ENCODE measurements around the gene FLYWCH2. TPM values are rescaled to one million over a fixed set of nuclear protein-coding genes. Genes with fewer than 3 reads are reported as not detected.
A peak's percentile ranks its signal among the peaks of the same experiment; 100 is the strongest.

Gene FLYWCH2
- total and polyA plus RNA-seq, 2 of the 13 experiments (the other 11 are each of a cell fraction or from before 2014, with no cell fraction given), result 16.9 to 19.8 TPM

DNA sequence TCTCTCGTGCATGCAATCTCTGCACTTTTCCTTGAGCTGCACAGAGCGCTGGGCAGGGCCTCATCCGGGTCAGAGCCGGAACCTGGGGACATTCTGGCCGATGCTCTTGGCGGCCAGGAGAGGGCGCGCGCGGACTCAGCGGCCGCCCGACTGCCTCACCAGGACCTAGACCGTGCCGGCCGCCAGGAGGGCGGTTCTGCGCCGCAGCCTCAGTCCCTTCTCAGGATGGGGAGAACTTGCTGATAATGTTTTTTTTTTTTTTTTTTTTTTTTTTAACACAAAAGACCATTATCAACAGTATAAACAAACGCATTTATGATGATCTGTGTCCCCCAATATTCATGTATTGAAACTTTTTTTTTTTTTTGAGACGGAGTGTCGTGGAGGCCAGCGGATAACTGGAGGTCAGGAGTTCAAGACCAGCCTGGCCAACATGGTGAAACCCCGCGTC, 8.1 kb upstream of the FLYWCH2 start (continued):
- TF ChIP-seq, protein P1, sequence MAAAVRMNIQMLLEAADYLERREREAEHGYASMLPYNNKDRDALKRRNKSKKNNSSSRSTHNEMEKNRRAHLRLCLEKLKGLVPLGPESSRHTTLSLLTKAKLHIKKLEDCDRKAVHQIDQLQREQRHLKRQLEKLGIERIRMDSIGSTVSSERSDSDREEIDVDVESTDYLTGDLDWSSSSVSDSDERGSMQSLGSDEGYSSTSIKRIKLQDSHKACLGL (CRISPR knock-in tag; IDR thresholded peaks at IDR 0.05), result no peak
- TF ChIP-seq SALL1 (CRISPR knock-in tag; IDR thresholded peaks at IDR 0.05) (peak; percentile 55; the same call in 1 of the 2 replicates), ZNF335 (CRISPR knock-in tag; IDR thresholded peaks at IDR 0.05) (no peak), THAP11 (CRISPR knock-in tag; IDR thresholded peaks at IDR 0.05) (peak; percentile 59; the same call in 1 of the 2 replicates), ZNF34 (CRISPR knock-in tag; IDR thresholded peaks at IDR 0.05; ENCODE audit: borderline replicate concordance) (0 out of 2 replicates have a peak, but pooled peaks have one; percentile 57), HOXA7 (CRISPR knock-in tag; IDR thresholded peaks at IDR 0.05) (no peak), ZKSCAN5 (CRISPR knock-in tag; IDR thresholded peaks at IDR 0.05) (no peak), PHF21A (CRISPR knock-in tag; IDR thresholded peaks at IDR 0.05) (peak; percentile 29; the same call in 1 of the 2 replicates), RAD21 (CRISPR knock-in tag; IDR thresholded peaks at IDR 0.05) (peak; percentile 89), ZNF768 (CRISPR knock-in tag; IDR thresholded peaks at IDR 0.05) (peak; percentile 33; the same call in 1 of the 2 replicates), ZNF749 (CRISPR knock-in tag; IDR thresholded peaks at IDR 0.05; ENCODE audit: borderline replicate concordance) (no peak), ZNF547 (CRISPR knock-in tag; IDR thresholded peaks at IDR 0.05) (no peak), ZFX (CRISPR knock-in tag; IDR thresholded peaks at IDR 0.05; ENCODE audit: low read depth) (peak; percentile 64), ZNF207 (IDR thresholded peaks at IDR 0.05; ENCODE audit: borderline replicate concordance) (no peak), FLYWCH1 (CRISPR knock-in tag; IDR thresholded peaks at IDR 0.05) (no peak), HDAC6 (IDR thresholded peaks at IDR 0.05; ENCODE audit: low read depth, low read length) (no peak), ZMYM2 (CRISPR knock-in tag; IDR thresholded peaks at IDR 0.05) (0 out of 2 replicates have a peak, but pooled peaks have one; percentile 36), ZNF138 (CRISPR knock-in tag; IDR thresholded peaks at IDR 0.05; ENCODE audit: low read depth) (no peak)
- TF ChIP-seq, protein P2, sequence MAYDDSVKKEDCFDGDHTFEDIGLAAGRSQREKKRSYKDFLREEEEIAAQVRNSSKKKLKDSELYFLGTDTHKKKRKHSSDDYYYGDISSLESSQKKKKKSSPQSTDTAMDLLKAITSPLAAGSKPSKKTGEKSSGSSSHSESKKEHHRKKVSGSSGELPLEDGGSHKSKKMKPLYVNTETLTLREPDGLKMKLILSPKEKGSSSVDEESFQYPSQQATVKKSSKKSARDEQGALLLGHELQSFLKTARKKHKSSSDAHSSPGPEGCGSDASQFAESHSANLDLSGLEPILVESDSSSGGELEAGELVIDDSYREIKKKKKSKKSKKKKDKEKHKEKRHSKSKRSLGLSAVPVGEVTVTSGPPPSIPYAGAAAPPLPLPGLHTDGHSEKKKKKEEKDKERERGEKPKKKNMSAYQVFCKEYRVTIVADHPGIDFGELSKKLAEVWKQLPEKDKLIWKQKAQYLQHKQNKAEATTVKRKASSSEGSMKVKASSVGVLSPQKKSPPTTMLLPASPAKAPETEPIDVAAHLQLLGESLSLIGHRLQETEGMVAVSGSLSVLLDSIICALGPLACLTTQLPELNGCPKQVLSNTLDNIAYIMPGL (CRISPR knock-in tag; IDR thresholded peaks at IDR 0.05; ENCODE audit: borderline replicate concordance in 1 of 2, low read depth in 1 of 2), result peak; percentile 89 to 92; a peak in 3 of 4 replicates
- TF ChIP-seq, protein P3, sequence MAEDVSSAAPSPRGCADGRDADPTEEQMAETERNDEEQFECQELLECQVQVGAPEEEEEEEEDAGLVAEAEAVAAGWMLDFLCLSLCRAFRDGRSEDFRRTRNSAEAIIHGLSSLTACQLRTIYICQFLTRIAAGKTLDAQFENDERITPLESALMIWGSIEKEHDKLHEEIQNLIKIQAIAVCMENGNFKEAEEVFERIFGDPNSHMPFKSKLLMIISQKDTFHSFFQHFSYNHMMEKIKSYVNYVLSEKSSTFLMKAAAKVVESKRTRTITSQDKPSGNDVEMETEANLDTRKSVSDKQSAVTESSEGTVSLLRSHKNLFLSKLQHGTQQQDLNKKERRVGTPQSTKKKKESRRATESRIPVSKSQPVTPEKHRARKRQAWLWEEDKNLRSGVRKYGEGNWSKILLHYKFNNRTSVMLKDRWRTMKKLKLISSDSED (CRISPR knock-in tag; IDR thresholded peaks at IDR 0.05), result no peak
- TF ChIP-seq, protein P4, sequence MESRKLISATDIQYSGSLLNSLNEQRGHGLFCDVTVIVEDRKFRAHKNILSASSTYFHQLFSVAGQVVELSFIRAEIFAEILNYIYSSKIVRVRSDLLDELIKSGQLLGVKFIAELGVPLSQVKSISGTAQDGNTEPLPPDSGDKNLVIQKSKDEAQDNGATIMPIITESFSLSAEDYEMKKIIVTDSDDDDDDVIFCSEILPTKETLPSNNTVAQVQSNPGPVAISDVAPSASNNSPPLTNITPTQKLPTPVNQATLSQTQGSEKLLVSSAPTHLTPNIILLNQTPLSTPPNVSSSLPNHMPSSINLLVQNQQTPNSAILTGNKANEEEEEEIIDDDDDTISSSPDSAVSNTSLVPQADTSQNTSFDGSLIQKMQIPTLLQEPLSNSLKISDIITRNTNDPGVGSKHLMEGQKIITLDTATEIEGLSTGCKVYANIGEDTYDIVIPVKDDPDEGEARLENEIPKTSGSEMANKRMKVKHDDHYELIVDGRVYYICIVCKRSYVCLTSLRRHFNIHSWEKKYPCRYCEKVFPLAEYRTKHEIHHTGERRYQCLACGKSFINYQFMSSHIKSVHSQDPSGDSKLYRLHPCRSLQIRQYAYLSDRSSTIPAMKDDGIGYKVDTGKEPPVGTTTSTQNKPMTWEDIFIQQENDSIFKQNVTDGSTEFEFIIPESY (CRISPR knock-in tag; IDR thresholded peaks at IDR 0.05), result peak; percentile 38; the same call in 1 of the 2 replicates
- TF ChIP-seq, protein P5, sequence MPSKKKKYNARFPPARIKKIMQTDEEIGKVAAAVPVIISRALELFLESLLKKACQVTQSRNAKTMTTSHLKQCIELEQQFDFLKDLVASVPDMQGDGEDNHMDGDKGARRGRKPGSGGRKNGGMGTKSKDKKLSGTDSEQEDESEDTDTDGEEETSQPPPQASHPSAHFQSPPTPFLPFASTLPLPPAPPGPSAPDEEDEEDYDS (CRISPR knock-in tag; IDR thresholded peaks at IDR 0.05), result peak; percentile 30; the same call in 1 of the 2 replicates
- TF ChIP-seq, protein P6, sequence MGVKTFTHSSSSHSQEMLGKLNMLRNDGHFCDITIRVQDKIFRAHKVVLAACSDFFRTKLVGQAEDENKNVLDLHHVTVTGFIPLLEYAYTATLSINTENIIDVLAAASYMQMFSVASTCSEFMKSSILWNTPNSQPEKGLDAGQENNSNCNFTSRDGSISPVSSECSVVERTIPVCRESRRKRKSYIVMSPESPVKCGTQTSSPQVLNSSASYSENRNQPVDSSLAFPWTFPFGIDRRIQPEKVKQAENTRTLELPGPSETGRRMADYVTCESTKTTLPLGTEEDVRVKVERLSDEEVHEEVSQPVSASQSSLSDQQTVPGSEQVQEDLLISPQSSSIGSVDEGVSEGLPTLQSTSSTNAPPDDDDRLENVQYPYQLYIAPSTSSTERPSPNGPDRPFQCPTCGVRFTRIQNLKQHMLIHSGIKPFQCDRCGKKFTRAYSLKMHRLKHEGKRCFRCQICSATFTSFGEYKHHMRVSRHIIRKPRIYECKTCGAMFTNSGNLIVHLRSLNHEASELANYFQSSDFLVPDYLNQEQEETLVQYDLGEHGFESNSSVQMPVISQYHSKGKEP (CRISPR knock-in tag; IDR thresholded peaks at IDR 0.05), result no peak

All from HepG2 (cell line).